Stimulated activated naive B cell treated with anti-CD40 and anti-IgM and Interleukin-4, amounts not matched to agents 10 μg/mL and 1 μg/mL and 100 μg/mL, for 72 hours (primary cell): Measurements from ENCODE around the gene CSRNP2.

Experiments
- ATAC-seq, 2 donors: fragments of 150-1000 bp; cut with Tn5 transposase; replicated peaks; 2 replicates each; pipeline ENCODE4 v1.10.0; 2021; ENCODE audit warnings: moderate library complexity in 1 of 2
- DNase-seq: peaks from one replicate; pipeline ENCODE4 v3.0.0; 2021
- H3K27ac Mint-ChIP-seq: one replicate; pipeline ENCODE4 v1.8.0; 2022; ENCODE audit warnings: mild to moderate bottlenecking, mixed read lengths
- H3K27me3 Mint-ChIP-seq, 2 donors: one replicate each; pipeline ENCODE4 v1.8.0; 2022; ENCODE audit warnings: mixed read lengths in 2 of 2
- H3K36me3 Mint-ChIP-seq, 2 donors: one replicate each; pipeline ENCODE4 v1.8.0; 2022; ENCODE audit warnings: mixed read lengths in 2 of 2, mild to moderate bottlenecking in 1 of 2
- H3K4me1 Mint-ChIP-seq, 2 donors: one replicate each; pipeline ENCODE4 v1.8.0; 2022; ENCODE audit warnings: mixed read lengths in 2 of 2, mild to moderate bottlenecking in 1 of 2
- H3K4me3 Mint-ChIP-seq, 2 donors: one replicate each; pipeline ENCODE4 v1.8.0; 2022; ENCODE audit warnings: mild to moderate bottlenecking in 2 of 2, mixed read lengths in 2 of 2, moderate library complexity in 1 of 2
- H3K9me3 Mint-ChIP-seq, 2 donors: one replicate each; pipeline ENCODE4 v1.8.0; 2022; ENCODE audit warnings: mixed read lengths in 2 of 2, mild to moderate bottlenecking in 1 of 2

Gene CSRNP2

GRCh38 chr12:51083126-51083833 lies at the start of gene CSRNP2:
CSRNP2 (minus strand) TSS chr12:51083596; CDS start chr12:51076561, 7,035 bp downstream.
- Mint-ChIP-seq H3K9me3 (no peaks in the 10 kb centered on the region), H3K36me3 (peaks cover 2 to 13% of the 10 kb centered on the region in 2 donors), H3K27me3 (no peaks in the 10 kb centered on the region), H3K27ac (peak within 1 kb of the TSS; percentile 95), H3K4me3 (peak within 1 kb of the TSS; percentile 96 to 99), H3K4me1 (peaks cover 13 to 27% of the 10 kb centered on the region in 2 donors)
- ATAC-seq: peak; percentile 99 to 100
- peak; percentile 91 for DNase-seq

- ATAC-seq (peak in 1 of 2 donors; percentile 16), DNase-seq (no peak)
- Mint-ChIP-seq H3K4me3 (no peak overlapping the region), H3K27ac (peak overlapping the region; percentile 37), H3K9me3 (no peaks in the 10 kb centered on the region), H3K4me1 (peaks cover 2 to 17% of the 10 kb centered on the region in 2 donors), H3K36me3 (peaks cover 4 to 17% of the 10 kb centered on the region in 2 donors), H3K27me3 (no peaks in the 10 kb centered on the region)
Observed at GRCh38 chr12:51132693-51133092, 49.3 kb upstream of the CSRNP2 start.

GRCh38 chr12:51131745-51132521 lies 48.5 kb upstream of the CSRNP2 start:
- H3K27me3 Mint-ChIP-seq: no peaks in the 10 kb centered on the region
- ATAC-seq (no peak), DNase-seq (no peak)
- H3K36me3 Mint-ChIP-seq: peaks cover 4 to 17% of the 10 kb centered on the region in 2 donors
- H3K27ac Mint-ChIP-seq: no peak overlapping the region
- peaks cover 2 to 20% of the 10 kb centered on the region in 2 donors for H3K4me1 Mint-ChIP-seq
- no peak overlapping the region for H3K4me3 Mint-ChIP-seq
- H3K9me3 Mint-ChIP-seq: no peaks in the 10 kb centered on the region

- peaks cover 11 to 31% of the 10 kb centered on the region in 2 donors for H3K36me3 Mint-ChIP-seq
- peaks cover 2 to 28% of the 10 kb centered on the region in 2 donors for H3K4me1 Mint-ChIP-seq
- ATAC-seq (no peak), DNase-seq (no peak)
- no peaks in the 10 kb centered on the region for H3K27me3 Mint-ChIP-seq
- H3K4me3 Mint-ChIP-seq: no peak overlapping the region
- H3K9me3 Mint-ChIP-seq: no peaks in the 10 kb centered on the region
- H3K27ac Mint-ChIP-seq: no peak overlapping the region
Observed at GRCh38 chr12:51128919-51129318, 45.5 kb upstream of the CSRNP2 start.

- Mint-ChIP-seq H3K27ac (no peak overlapping the region), H3K4me3 (no peak overlapping the region), H3K27me3 (no peaks in the 10 kb centered on the region), H3K4me1 (peaks cover 0 to 17% of the 10 kb centered on the region in 2 donors), H3K9me3 (no peaks in the 10 kb centered on the region), H3K36me3 (peaks cover 11 to 21% of the 10 kb centered on the region in 2 donors)
- DNase-seq (no peak), ATAC-seq (no peak)
Observed at GRCh38 chr12:51127050-51127729, 43.8 kb upstream of the CSRNP2 start.

- Mint-ChIP-seq H3K4me1 (peaks cover 0 to 17% of the 10 kb centered on the region in 2 donors), H3K36me3 (peaks cover 11 to 21% of the 10 kb centered on the region in 2 donors), H3K27me3 (no peaks in the 10 kb centered on the region), H3K9me3 (no peaks in the 10 kb centered on the region), H3K27ac (no peak overlapping the region), H3K4me3 (no peak overlapping the region)
- DNase-seq: no peak
- peak in 1 of 2 donors; percentile 55 for ATAC-seq
Observed at GRCh38 chr12:51126297-51126696, 42.9 kb upstream of the CSRNP2 start.

GRCh38 chr12:51124504-51124903 lies 41.1 kb upstream of the CSRNP2 start:
- no peaks in the 10 kb centered on the region for H3K9me3 Mint-ChIP-seq
- peaks cover 13 to 22% of the 10 kb centered on the region in 2 donors for H3K36me3 Mint-ChIP-seq
- H3K27ac Mint-ChIP-seq: no peak overlapping the region
- DNase-seq: no peak
- no peak overlapping the region for H3K4me3 Mint-ChIP-seq
- no peak for ATAC-seq
- no peaks in the 10 kb centered on the region for H3K27me3 Mint-ChIP-seq
- H3K4me1 Mint-ChIP-seq: peaks cover 0 to 17% of the 10 kb centered on the region in 2 donors

- Mint-ChIP-seq H3K27ac (no peak overlapping the region), H3K4me1 (peaks cover 0 to 11% of the 10 kb centered on the region in 2 donors), H3K27me3 (no peaks in the 10 kb centered on the region), H3K36me3 (peaks cover 10 to 25% of the 10 kb centered on the region in 2 donors), H3K4me3 (no peak overlapping the region), H3K9me3 (no peaks in the 10 kb centered on the region)
- no peak for ATAC-seq
- DNase-seq: no peak
Observed at GRCh38 chr12:51122844-51123243, 39.4 kb upstream of the CSRNP2 start.

- Mint-ChIP-seq H3K4me1 (no peaks in the 10 kb centered on the region), H3K27ac (no peak overlapping the region), H3K4me3 (no peak overlapping the region), H3K9me3 (no peaks in the 10 kb centered on the region), H3K27me3 (no peaks in the 10 kb centered on the region), H3K36me3 (peaks cover 13 to 31% of the 10 kb centered on the region in 2 donors)
- DNase-seq: no peak
- no peak for ATAC-seq
Observed at GRCh38 chr12:51118706-51119105, 35.3 kb upstream of the CSRNP2 start.

- no peaks in the 10 kb centered on the region for H3K9me3 Mint-ChIP-seq
- H3K36me3 Mint-ChIP-seq: peaks cover 28 to 48% of the 10 kb centered on the region in 2 donors
- no peaks in the 10 kb centered on the region for H3K27me3 Mint-ChIP-seq
- ATAC-seq (no peak), DNase-seq (no peak)
- H3K4me1 Mint-ChIP-seq: no peaks in the 10 kb centered on the region
- no peak overlapping the region for H3K4me3 Mint-ChIP-seq
- H3K27ac Mint-ChIP-seq: no peak overlapping the region
Observed at GRCh38 chr12:51115533-51115932, 32.1 kb upstream of the CSRNP2 start.

GRCh38 chr12:51108136-51108535 lies 24.7 kb upstream of the CSRNP2 start:
- no peaks in the 10 kb centered on the region for H3K27me3 Mint-ChIP-seq
- DNase-seq (no peak), ATAC-seq (no peak)
- H3K4me3 Mint-ChIP-seq: no peak overlapping the region
- H3K4me1 Mint-ChIP-seq: peaks cover 0 to 4% of the 10 kb centered on the region in 2 donors
- no peaks in the 10 kb centered on the region for H3K9me3 Mint-ChIP-seq
- no peak overlapping the region for H3K27ac Mint-ChIP-seq
- peaks cover 34 to 37% of the 10 kb centered on the region in 2 donors for H3K36me3 Mint-ChIP-seq

- H3K27ac Mint-ChIP-seq: no peak overlapping the region
- H3K27me3 Mint-ChIP-seq: no peaks in the 10 kb centered on the region
- DNase-seq: no peak
- no peak for ATAC-seq
- H3K9me3 Mint-ChIP-seq: no peaks in the 10 kb centered on the region
- peaks cover 0 to 4% of the 10 kb centered on the region in 2 donors for H3K4me1 Mint-ChIP-seq
- no peak overlapping the region for H3K4me3 Mint-ChIP-seq
- H3K36me3 Mint-ChIP-seq: peaks cover 33 to 41% of the 10 kb centered on the region in 2 donors
Observed at GRCh38 chr12:51103977-51104376, 20.6 kb upstream of the CSRNP2 start.

GRCh38 chr12:51098611-51099010 lies 15.2 kb upstream of the CSRNP2 start:
- no peak overlapping the region for H3K4me3 Mint-ChIP-seq
- no peak overlapping the region for H3K27ac Mint-ChIP-seq
- H3K36me3 Mint-ChIP-seq: peaks cover 24 to 56% of the 10 kb centered on the region in 2 donors
- H3K9me3 Mint-ChIP-seq: no peaks in the 10 kb centered on the region
- no peak for DNase-seq
- H3K4me1 Mint-ChIP-seq: no peaks in the 10 kb centered on the region
- no peaks in the 10 kb centered on the region for H3K27me3 Mint-ChIP-seq
- no peak for ATAC-seq

GRCh38 chr12:51090705-51091229 lies 7.4 kb upstream of the CSRNP2 start:
- Mint-ChIP-seq H3K27ac (no peak overlapping the region), H3K4me1 (no peaks in the 10 kb centered on the region), H3K9me3 (no peaks in the 10 kb centered on the region), H3K27me3 (no peaks in the 10 kb centered on the region), H3K4me3 (no peak overlapping the region), H3K36me3 (peaks cover 15 to 45% of the 10 kb centered on the region in 2 donors)
- ATAC-seq (no peak), DNase-seq (no peak)
